Liver (tissue), 3 donors: ENCODE data around the gene MAP2K6.

ENCODE experiments used
- ATF3 ChIP-seq: IDR thresholded peaks from 2 replicates; pipeline ENCODE4 v1.6.1; 2016; ENCODE audit warnings: antibody characterized with exemption
- CTCF ChIP-seq: fragments of 150-350 bp; IDR thresholded peaks from 2 replicates; pipeline ENCODE4 v1.5.1; 2017; ENCODE audit warnings: improper control_type of control experiment, low read depth, low read length; ENCODE audit not compliant: missing input control
- GABPA ChIP-seq, 2 donors: IDR thresholded peaks in 1 of 2; conservative IDR thresholded peaks in 1 of 2; 2 replicates each; pipeline ENCODE4 v1.6.1; 2016; ENCODE audit warnings: antibody characterized with exemption in 2 of 2, mild to moderate bottlenecking in 1 of 2, moderate library complexity in 1 of 2
- MAX ChIP-seq: IDR thresholded peaks from 2 replicates; pipeline ENCODE4 v1.6.1; 2016; ENCODE audit warnings: antibody characterized with exemption
- TAF1 ChIP-seq: conservative IDR thresholded peaks from 2 replicates; pipeline ENCODE4 v1.6.1; 2016; ENCODE audit warnings: antibody characterized with exemption, mild to moderate bottlenecking
- YY1 ChIP-seq: IDR thresholded peaks from 2 replicates; pipeline ENCODE4 v1.6.1; 2016; ENCODE audit warnings: antibody characterized with exemption, mild to moderate bottlenecking
- TF ChIP-seq, protein P1 (sequence below): IDR thresholded peaks from 2 replicates; pipeline ENCODE4 v1.6.1; 2016; ENCODE audit warnings: antibody characterized with exemption, mild to moderate bottlenecking
- donor health status: healthy.
- donor health status: healthy.

GRCh38 chr17:69451416-69452394, 37.2 kb downstream of the MAP2K6 start:
- TF ChIP-seq CTCF = no peak
- TF ChIP-seq GABPA (IDR thresholded peaks at IDR 0.05 in 1 of 2, conservative IDR thresholded peaks at IDR 0.05 in 1 of 2) = no peak
- TF ChIP-seq, protein P1, sequence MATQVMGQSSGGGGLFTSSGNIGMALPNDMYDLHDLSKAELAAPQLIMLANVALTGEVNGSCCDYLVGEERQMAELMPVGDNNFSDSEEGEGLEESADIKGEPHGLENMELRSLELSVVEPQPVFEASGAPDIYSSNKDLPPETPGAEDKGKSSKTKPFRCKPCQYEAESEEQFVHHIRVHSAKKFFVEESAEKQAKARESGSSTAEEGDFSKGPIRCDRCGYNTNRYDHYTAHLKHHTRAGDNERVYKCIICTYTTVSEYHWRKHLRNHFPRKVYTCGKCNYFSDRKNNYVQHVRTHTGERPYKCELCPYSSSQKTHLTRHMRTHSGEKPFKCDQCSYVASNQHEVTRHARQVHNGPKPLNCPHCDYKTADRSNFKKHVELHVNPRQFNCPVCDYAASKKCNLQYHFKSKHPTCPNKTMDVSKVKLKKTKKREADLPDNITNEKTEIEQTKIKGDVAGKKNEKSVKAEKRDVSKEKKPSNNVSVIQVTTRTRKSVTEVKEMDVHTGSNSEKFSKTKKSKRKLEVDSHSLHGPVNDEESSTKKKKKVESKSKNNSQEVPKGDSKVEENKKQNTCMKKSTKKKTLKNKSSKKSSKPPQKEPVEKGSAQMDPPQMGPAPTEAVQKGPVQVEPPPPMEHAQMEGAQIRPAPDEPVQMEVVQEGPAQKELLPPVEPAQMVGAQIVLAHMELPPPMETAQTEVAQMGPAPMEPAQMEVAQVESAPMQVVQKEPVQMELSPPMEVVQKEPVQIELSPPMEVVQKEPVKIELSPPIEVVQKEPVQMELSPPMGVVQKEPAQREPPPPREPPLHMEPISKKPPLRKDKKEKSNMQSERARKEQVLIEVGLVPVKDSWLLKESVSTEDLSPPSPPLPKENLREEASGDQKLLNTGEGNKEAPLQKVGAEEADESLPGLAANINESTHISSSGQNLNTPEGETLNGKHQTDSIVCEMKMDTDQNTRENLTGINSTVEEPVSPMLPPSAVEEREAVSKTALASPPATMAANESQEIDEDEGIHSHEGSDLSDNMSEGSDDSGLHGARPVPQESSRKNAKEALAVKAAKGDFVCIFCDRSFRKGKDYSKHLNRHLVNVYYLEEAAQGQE = no peak
- no peak for TF ChIP-seq TAF1
- TF ChIP-seq MAX = no peak
- TF ChIP-seq ATF3 = no peak
- no peak for TF ChIP-seq YY1
